CD4-positive, alpha-beta T cell treated with Interleukin-17A for 4 hours (primary cell): ENCODE data around the gene BCL7A.
"Not testable (repeated sequence)": the region's sequence is repeated elsewhere in the genome, so short reads cannot be mapped to it uniquely, and the experiment has no call there.

ENCODE experiments used
- DNase-seq: peaks from one replicate; pipeline ENCODE4 v3.0.0-alpha.2; 2020; ENCODE audit warnings: mixed read lengths

BCL7A gene

GRCh38 chr12:122021822-122022392 lies at the start of gene BCL7A:
Gene BCL7A (plus strand): TSS chr12:122021884. CDS start chr12:122022092, 208 bp downstream.
- DNase-seq, result peak; percentile 66

DNA sequence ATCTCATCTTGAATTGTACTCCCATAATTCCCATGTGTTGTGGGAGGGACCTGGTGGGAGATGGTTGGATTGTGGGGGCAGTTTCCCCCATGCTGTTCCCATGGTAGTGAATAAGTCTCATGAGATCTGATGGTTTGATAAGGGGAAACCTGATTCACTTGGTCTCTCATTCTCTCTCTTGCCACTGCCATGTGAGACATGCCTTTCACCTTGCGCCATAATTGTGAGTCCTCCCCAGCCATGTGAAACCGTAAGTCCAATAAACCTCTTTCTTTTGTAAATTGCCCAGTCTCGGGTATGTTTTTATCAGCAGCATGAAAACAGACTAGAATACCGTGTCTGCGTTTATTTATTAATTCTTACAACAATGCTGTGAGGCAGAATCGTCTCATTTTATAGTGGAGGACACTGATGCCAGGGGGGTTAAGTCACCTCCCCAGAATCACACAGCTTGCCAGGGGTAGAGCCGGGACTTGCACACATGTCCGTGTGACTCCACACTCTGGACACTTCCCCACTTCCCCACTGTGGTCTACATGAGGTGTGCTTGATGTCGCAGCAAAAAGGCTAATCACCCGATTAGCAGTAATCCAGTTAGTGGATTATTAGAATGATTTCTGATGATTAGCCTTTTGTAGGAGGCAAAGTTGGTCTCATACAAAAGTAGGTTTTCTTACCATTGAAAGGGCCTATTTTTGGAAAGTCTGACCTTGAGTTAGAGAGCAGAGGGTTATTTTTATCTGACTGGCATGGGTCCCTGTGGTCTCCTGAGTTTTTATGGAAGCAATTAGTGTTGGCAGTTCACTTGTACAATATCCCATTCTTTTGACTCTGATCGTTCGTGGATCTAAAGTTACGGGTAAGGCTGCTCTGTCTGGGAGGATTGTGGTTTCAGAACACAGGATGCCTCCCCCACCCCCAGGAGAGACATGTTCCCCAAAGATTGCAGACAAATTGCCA lies 47.4 kb upstream of the BCL7A start:
- no peak for DNase-seq

GRCh38 chr12:121975021-121975420 lies 46.7 kb upstream of the BCL7A start:
- DNase-seq, result no peak

DNA sequence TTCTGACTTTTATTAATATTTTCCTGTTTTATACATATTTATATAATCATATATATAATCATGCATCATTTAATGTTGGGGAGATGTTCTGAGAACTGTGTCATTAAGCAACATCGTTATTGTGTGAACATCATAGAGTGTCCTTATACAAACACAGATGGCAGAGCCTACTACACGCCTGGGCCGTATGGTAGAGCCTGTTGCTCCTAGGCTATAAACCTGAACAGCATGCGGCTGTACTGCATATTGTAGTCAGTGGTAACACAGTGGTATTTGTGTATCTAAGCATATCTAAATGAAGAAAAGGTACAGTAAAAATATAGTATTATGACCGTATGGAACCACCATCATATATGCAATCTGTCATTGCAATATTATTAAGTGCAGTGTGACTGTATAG lies 44.7 kb upstream of the BCL7A start:
- no peak for DNase-seq

- no peak for DNase-seq
These were observed 41.3 kb upstream of the BCL7A start for GRCh38 chr12:121980191-121980891.

- DNase-seq, result no peak
These were observed 40.8 kb upstream of the BCL7A start for GRCh38 chr12:121980892-121981272.

- no peak for DNase-seq
These were observed 40.2 kb upstream of the BCL7A start for GRCh38 chr12:121981456-121981855.

- no peak for DNase-seq
These were observed 38.7 kb upstream of the BCL7A start for GRCh38 chr12:121982950-121983349.

DNA sequence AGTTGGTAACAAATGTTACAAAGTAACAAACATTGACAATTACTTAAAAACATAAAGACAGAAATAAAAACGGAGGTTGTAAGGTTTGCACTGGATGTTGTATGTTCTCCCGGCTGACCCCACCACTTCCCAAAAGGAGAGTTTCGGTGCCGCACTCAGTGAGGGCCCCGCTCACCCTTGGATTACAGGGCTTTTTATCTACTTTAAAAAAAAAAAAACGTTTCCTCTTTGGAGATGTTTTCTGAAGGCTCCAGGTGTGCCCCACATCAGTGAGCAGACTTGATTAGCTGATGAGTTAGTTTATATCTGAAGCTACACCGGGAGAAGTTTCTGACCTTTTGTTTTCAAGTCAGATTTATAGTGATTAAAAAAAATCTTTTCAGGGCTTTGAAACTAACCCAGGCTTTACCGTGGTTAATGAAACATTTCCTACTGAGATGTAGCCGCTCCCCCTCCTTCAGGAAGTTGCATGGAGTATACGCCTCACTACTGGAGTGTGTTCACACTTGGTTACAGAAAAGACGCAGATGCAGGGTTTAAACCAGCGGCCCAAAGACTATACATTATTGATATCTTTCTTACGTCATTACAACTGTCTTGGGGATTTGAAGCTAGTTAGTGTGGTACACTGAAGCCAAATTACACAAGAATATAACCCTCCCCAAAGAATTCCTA lies 38.0 kb upstream of the BCL7A start:
- DNase-seq, result no peak

GRCh38 chr12:121986489-121987245 lies 35.0 kb upstream of the BCL7A start:
- DNase-seq, result no peak

GRCh38 chr12:121988519-121988918 lies 33.2 kb upstream of the BCL7A start:
- not testable (repeated sequence) for DNase-seq

DNA sequence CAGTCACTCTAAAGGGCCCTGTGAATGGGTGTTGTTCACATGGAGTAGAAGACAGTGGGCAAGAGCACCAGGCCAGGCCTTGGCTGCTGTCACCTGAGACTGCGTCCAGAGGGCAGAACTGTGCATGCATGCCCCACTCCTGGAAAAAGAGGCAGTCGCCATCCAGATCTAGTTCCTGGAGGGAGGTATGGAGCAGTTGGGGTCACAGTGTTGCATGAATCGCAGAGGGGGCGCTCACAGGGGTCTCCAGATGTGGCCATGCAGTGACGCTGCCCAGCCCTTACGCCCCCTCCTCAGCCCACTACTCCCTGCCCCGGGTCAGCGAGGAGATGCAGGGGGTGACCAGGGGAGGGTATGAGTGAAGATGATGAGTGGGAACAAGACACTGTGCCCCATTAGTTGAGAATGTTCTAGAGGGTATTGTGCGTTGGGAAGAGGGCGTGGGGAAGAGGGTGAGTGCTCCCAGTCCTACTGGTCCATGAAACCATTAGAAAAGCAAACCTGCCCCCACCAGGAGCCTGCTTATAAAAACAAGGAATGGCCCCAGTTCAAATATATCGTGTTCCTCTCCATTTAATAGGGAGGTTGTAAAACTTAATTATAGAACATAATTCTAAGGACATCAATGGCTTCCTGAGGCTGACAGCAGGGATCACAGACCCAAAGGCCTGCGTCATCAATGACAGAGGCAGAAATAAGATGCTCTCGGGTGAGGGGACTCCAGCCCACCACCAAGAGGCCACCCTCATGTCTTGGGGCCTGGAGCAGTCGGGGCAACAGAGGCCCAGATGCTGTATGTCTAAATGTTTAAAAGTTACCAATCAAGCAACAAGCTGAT lies 32.2 kb upstream of the BCL7A start:
- DNase-seq, result no peak

GRCh38 chr12:121990114-121990647 lies 31.5 kb upstream of the BCL7A start:
- DNase-seq, result no peak

- DNase-seq, result no peak
These were observed 30.7 kb upstream of the BCL7A start for GRCh38 chr12:121990692-121991603.

GRCh38 chr12:121992059-121992879 lies 29.4 kb upstream of the BCL7A start:
- DNase-seq, result peak; percentile 66

DNA sequence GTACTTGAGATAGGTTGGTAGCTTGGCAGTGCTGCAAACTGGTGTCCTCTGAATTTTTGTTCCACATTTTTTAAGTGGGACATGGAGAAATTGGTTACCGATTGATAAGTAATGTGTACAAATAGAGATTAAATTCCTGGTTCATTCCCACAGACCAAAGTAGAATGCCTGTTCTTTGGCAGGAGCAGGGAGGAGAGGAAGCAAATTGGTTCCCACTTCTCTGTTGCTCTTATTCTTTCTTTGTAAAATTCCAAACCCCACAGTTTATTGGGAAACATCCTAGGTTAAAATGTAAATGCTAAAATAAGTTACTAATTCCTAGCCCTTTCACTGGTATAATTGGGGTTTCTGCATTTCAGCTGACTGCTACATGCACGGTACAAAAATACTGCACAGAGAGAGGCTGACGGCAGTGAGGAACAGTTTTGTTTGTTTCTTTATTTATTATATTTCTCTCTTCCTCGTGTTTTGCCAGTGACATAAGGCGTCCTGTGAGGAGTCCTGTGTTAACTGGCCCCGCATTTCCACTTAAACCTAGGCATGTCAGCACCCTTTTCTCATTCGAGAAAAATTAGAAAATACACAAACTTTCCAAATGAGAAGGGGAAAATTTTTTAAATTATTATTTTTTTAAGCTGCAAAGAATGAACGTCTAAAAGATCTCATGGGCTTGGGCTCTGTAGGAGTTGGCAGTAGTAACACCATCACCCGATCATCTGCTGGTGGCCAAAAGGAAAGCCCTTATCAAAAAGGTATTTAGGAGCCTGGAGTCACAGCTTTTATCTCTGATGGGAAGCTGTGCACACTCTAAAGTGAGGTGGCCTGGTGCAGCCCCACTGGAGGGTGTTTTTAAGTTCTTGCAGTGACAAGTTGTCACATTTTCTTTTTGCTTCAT lies 25.4 kb upstream of the BCL7A start:
- DNase-seq, result no peak

- no peak for DNase-seq
These were observed 24.6 kb upstream of the BCL7A start for GRCh38 chr12:121996945-121997612.
